IMR-90 (cell line): ENCODE data around the gene IL1A. TPM values are rescaled to one million over a fixed set of nuclear protein-coding genes. Genes with fewer than 3 reads are reported as not detected.

Experiments
- ATAC-seq: fragments of 200-7000 bp; cut with Tn5 transposase; 2 replicates; pipeline ENCODE4 v1.9.1; 2020; ENCODE audit warnings: low read depth, mild to moderate bottlenecking, moderate library complexity
- BruUV-seq: library from RNA; stranded (reverse); fragments of 400-500 nt; replicated peaks from 2 replicates; lab custom pipeline; 2021; lab: Mats Ljungman, UMichigan
- CTCF ChIA-PET: fragments of 300-600 bp; formaldehyde crosslinking; extraction: SDS; loops from one replicate; lab custom pipeline; 2021; ENCODE audit warnings: antibody characterized with exemption; lab: Yijun Ruan, JAX
- POLR2A ChIA-PET: fragments of 300-600 bp; sonication (Branson Sonifier 250); formaldehyde crosslinking; loops from one replicate; lab custom pipeline; 2022; ENCODE audit warnings: antibody characterized with exemption; ENCODE audit not compliant: unreplicated experiment; lab: Charles Lee
- DNase-seq: peaks from one replicate; pipeline ENCODE4 v3.0.0; 2013
- H2AFZ ChIP-seq: replicated peaks from 2 replicates; pipeline ENCODE3; 2013; ENCODE audit warnings: low read length, mild to moderate bottlenecking; ENCODE audit not compliant: poor library complexity
- H2AK5ac ChIP-seq: 2 replicates; pipeline ENCODE4 v1.6.1; 2013; ENCODE audit warnings: low read depth, low read length, inconsistent platforms
- H2AK9ac ChIP-seq: replicated peaks from 2 replicates; pipeline ENCODE3; 2013; ENCODE audit warnings: mild to moderate bottlenecking, low read depth, low read length, moderate library complexity; ENCODE audit not compliant: poor library complexity
- H2BK120ac ChIP-seq: 2 replicates; pipeline ENCODE4 v1.6.1; 2013; ENCODE audit warnings: low read depth, low read length, inconsistent platforms
- H2BK15ac ChIP-seq: 3 replicates; pipeline ENCODE4 v1.6.1; 2013; ENCODE audit warnings: low read depth, low read length, inconsistent platforms
- H2BK20ac ChIP-seq: 2 replicates; pipeline ENCODE4 v1.6.1; 2013; ENCODE audit warnings: low read depth, mild to moderate bottlenecking, inconsistent platforms, low read length, moderate library complexity
- H2BK5ac ChIP-seq: 2 replicates; pipeline ENCODE4 v1.6.1; 2013; ENCODE audit warnings: mild to moderate bottlenecking, low read depth, low read length, inconsistent platforms; ENCODE audit not compliant: poor library complexity, severe bottlenecking
- H3K14ac ChIP-seq: replicated peaks from 2 replicates; pipeline ENCODE4 v1.6.1; 2013; ENCODE audit warnings: low read depth, low read length, inconsistent platforms
- H3K18ac ChIP-seq: 2 replicates; pipeline ENCODE4 v1.6.1; 2013; ENCODE audit warnings: low read depth, low read length, control low read depth
- H3K23ac ChIP-seq: 2 replicates; pipeline ENCODE4 v1.6.1; 2013; ENCODE audit warnings: low read depth, low read length, inconsistent platforms
- H3K27ac ChIP-seq: 2 replicates; pipeline ENCODE4 v1.5.1; 2013; ENCODE audit warnings: mild to moderate bottlenecking, control low read depth, low read length; ENCODE audit not compliant: insufficient read depth
- H3K27me3 ChIP-seq: 2 replicates; pipeline ENCODE4 v1.6.1; 2013; ENCODE audit warnings: low read length; ENCODE audit not compliant: control insufficient read depth, insufficient read depth
- H3K36me3 ChIP-seq: 2 replicates; pipeline ENCODE4 v1.6.1; 2013; ENCODE audit warnings: low read length, mixed read lengths; ENCODE audit not compliant: control insufficient read depth, insufficient read depth
- H3K4ac ChIP-seq: 2 replicates; pipeline ENCODE4 v1.6.1; 2013; ENCODE audit warnings: low read depth, low read length, inconsistent platforms
- H3K4me1 ChIP-seq: 2 replicates; pipeline ENCODE4 v1.6.1; 2013; ENCODE audit warnings: low read length, mixed read lengths; ENCODE audit not compliant: control insufficient read depth, insufficient read depth
- H3K4me2 ChIP-seq: 2 replicates; pipeline ENCODE4 v1.6.1; 2013; ENCODE audit warnings: low read depth, mild to moderate bottlenecking, control low read depth, low read length, moderate library complexity
- H3K4me3 ChIP-seq: 2 replicates; pipeline ENCODE4 v1.5.1; 2013; ENCODE audit warnings: low read depth, mild to moderate bottlenecking, control low read depth, low read length, moderate library complexity; ENCODE audit not compliant: insufficient read depth
- H3K56ac ChIP-seq: 2 replicates; pipeline ENCODE4 v1.6.1; 2013; ENCODE audit warnings: low read length, inconsistent platforms; ENCODE audit not compliant: insufficient read depth; ENCODE audit errors: extremely low read depth
- H3K79me1 ChIP-seq, 2 experiments: 2 replicates each; pipeline ENCODE4 v1.6.1; 2013; ENCODE audit warnings: low read length in 2 of 2, inconsistent platforms in 1 of 2, low read depth in 1 of 2
- H3K9ac ChIP-seq: 2 replicates; pipeline ENCODE4 v1.6.1; 2013; ENCODE audit warnings: low read depth, low read length, control low read depth
- H3K9me1 ChIP-seq: 2 replicates; pipeline ENCODE4 v1.6.1; 2013; ENCODE audit warnings: low read length, inconsistent platforms; ENCODE audit not compliant: insufficient read depth
- H3K9me3 ChIP-seq: 2 replicates; pipeline ENCODE4 v1.6.1; 2013; ENCODE audit warnings: low read length; ENCODE audit not compliant: control insufficient read depth, insufficient read depth
- H4K20me1 ChIP-seq: 2 replicates; pipeline ENCODE4 v1.6.1; 2013; ENCODE audit warnings: low read length, inconsistent platforms; ENCODE audit not compliant: insufficient read depth
- H4K5ac ChIP-seq: 2 replicates; pipeline ENCODE4 v1.6.1; 2013; ENCODE audit warnings: mild to moderate bottlenecking, low read depth, low read length, control low read depth
- H4K8ac ChIP-seq, 2 experiments: 2 replicates each; pipeline ENCODE4 v1.6.1; 2013; ENCODE audit warnings: low read depth in 2 of 2, low read length in 2 of 2, control low read depth in 1 of 2, inconsistent platforms in 1 of 2
- H4K91ac ChIP-seq: 2 replicates; pipeline ENCODE4 v1.6.1; 2013; ENCODE audit warnings: low read depth, low read length, inconsistent platforms; ENCODE audit not compliant: insufficient read depth
- BHLHE40 ChIP-seq: fragments of 150-350 bp; IDR thresholded peaks from 2 replicates; pipeline ENCODE4 v1.6.1; 2016; ENCODE audit warnings: mild to moderate bottlenecking, low read depth, low read length
- CEBPB ChIP-seq: IDR thresholded peaks from 2 replicates; pipeline ENCODE4 v1.6.1; 2012; ENCODE audit warnings: low read depth, low read length, improper control_type of control experiment
- CHD1 ChIP-seq: IDR thresholded peaks from 2 replicates; pipeline ENCODE4 v1.6.1; 2012; ENCODE audit warnings: low read depth, low read length, improper control_type of control experiment
- FOS ChIP-seq: fragments of 150-350 bp; IDR thresholded peaks from 2 replicates; pipeline ENCODE4 v1.6.1; 2016; ENCODE audit warnings: low read depth, low read length
- POLR2A ChIP-seq: IDR thresholded peaks from 2 replicates; pipeline ENCODE4 v1.6.1; 2012; ENCODE audit warnings: mild to moderate bottlenecking, low read depth, low read length
- RAD21 ChIP-seq: IDR thresholded peaks from 2 replicates; pipeline ENCODE4 v1.6.1; 2012; ENCODE audit warnings: low read length, improper control_type of control experiment
- RFX5 ChIP-seq: IDR thresholded peaks from 2 replicates; pipeline ENCODE4 v1.8.0; 2012; ENCODE audit warnings: low read depth, mild to moderate bottlenecking, low read length, moderate library complexity
- WGBS, 2 experiments: methylation state at CpG; one replicate each; pipeline versions ENCODE4 v1.1.5 to v1.1.7; 2013; ENCODE audit warnings: missing lambda C conversion rate in 2 of 2; ENCODE audit not compliant: insufficient read length in 1 of 2; ENCODE audit errors: extremely low coverage in 2 of 2; 5-methylcytosine and 5-hydroxymethylcytosine counted together
- dilution Hi-C: fragments of 300-500 bp; cut with HindIII; formaldehyde crosslinking; loops from one replicate; pipeline ENCODE4 v1.14.3; 2018; ENCODE audit warnings: low sequenced_read_pairs; ENCODE audit not compliant: unreplicated experiment
- in situ Hi-C: fragments of 300-500 bp; cut with MboI; formaldehyde crosslinking; loops from 3 replicates; pipeline ENCODE4 v1.14.3; 2019; ENCODE audit warnings: low sequenced_read_pairs, inconsistent platforms, mixed read lengths
- intact Hi-C: fragments of 100-400 bp; cut with micrococcal nuclease; formaldehyde crosslinking; loops from 2 replicates; pipeline ENCODE4 v1.10.0; 2022
- polyA plus RNA-seq, 3 experiments: library from polyadenylated mRNA; depleted of rRNA; stranded (reverse); fragments of >200 nt; gene quantifications; 2 replicates each; pipeline ENCODE4 v1.2.3, GENCODE V29; 2012; ENCODE audit warnings: low replicate concordance in 1 of 3
- total RNA-seq: library from RNA; depleted of rRNA; stranded (reverse); fragments of >200 nt; gene quantifications from 2 replicates; pipeline ENCODE4 v1.2.3, GENCODE V29; 2012

IL1A gene
- total and polyA plus RNA-seq, 2 of the 4 experiments (the other 2 are of a cell fraction): 0.48 to 1.1 TPM

GRCh38 chr2:112731479-112731878 lies 52.8 kb downstream of the IL1A start:
- Histone ChIP-seq H4K5ac (no peak overlapping the region), H2AFZ (no peak overlapping the region), H4K8ac (no peak overlapping the region), H3K79me1 (no peaks in the 10 kb centered on the region), H2BK20ac (no peak overlapping the region), H3K9me1 (peaks cover 3% of the 10 kb centered on the region; the same call in 1 of the 2 replicates), H3K18ac (no peak overlapping the region), H3K56ac (no peak overlapping the region), H2BK5ac (no peak overlapping the region), H3K9me3 (no peaks in the 10 kb centered on the region), H3K27ac (no peak overlapping the region), H3K36me3 (no peaks in the 10 kb centered on the region), H4K20me1 (no peaks in the 10 kb centered on the region), H4K91ac (no peak overlapping the region), H2AK5ac (no peak overlapping the region), H3K4ac (no peak overlapping the region), H2AK9ac (no peak overlapping the region), H3K23ac (no peak overlapping the region), H3K4me2 (no peak overlapping the region), H3K4me3 (no peak overlapping the region), H3K9ac (no peak overlapping the region), H3K27me3 (no peaks in the 10 kb centered on the region), H3K4me1 (peaks cover 1% of the 10 kb centered on the region; the same call in 1 of the 2 replicates), H2BK120ac (no peak overlapping the region), H3K14ac (no peak overlapping the region), H2BK15ac (no peak overlapping the region)
- ChIA-PET POLR2A (no interaction called here), CTCF (no interaction called here)
- BruUV-seq: no TSS peak
- dilution Hi-C loops: no loop called here
- ATAC-seq (no peak), DNase-seq (peak; percentile 24)
- no peak for TF ChIP-seq BHLHE40
- no peak for TF ChIP-seq RAD21
- TF ChIP-seq CEBPB: no peak
- no peak for TF ChIP-seq FOS
- no peak for TF ChIP-seq RFX5
- TF ChIP-seq CHD1: no peak
- no peak for TF ChIP-seq POLR2A
- intact Hi-C loops: no loop called here
- WGBS, 2 experiments: no CpG with 5 or more reads among the region's 2 CpGs
- in situ Hi-C loops: no loop called here
